Parathyroid adenoma (tissue), 2 donors: Measurements from ENCODE around the gene SP5.
A peak's percentile ranks its signal among the peaks of the same experiment; 100 is the strongest.

Experiments used
- H2AFZ ChIP-seq: fragments of 300-600 bp; sonication (generic); one replicate; pipeline ENCODE4 v1.7.0; 2017; ENCODE audit warnings: antibody characterized with exemption, mild to moderate bottlenecking
- H3K27ac ChIP-seq: fragments of 300-600 bp; sonication (generic); one replicate; pipeline ENCODE4 v1.7.0; 2017
- H3K27me3 ChIP-seq: fragments of 300-600 bp; sonication (generic); one replicate; pipeline ENCODE4 v1.7.0; 2017; ENCODE audit warnings: low read length; ENCODE audit not compliant: control insufficient read depth, insufficient read depth
- H3K36me3 ChIP-seq: fragments of 300-600 bp; sonication (generic); one replicate; pipeline ENCODE4 v1.7.0; 2017; ENCODE audit warnings: low read length; ENCODE audit not compliant: control insufficient read depth, insufficient read depth
- H3K4me1 ChIP-seq: fragments of 300-600 bp; sonication (generic); one replicate; pipeline ENCODE4 v1.7.0; 2017; ENCODE audit warnings: control low read depth
- H3K4me2 ChIP-seq: fragments of 300-600 bp; sonication (generic); one replicate; pipeline ENCODE4 v1.7.0; 2017; ENCODE audit warnings: low read length
- H3K4me3 ChIP-seq: fragments of 300-600 bp; sonication (generic); one replicate; pipeline ENCODE4 v1.7.0; 2017; ENCODE audit warnings: low read depth, low read length
- H3K79me2 ChIP-seq: fragments of 300-600 bp; sonication (generic); one replicate; pipeline ENCODE4 v1.7.0; 2017; ENCODE audit warnings: control low read depth
- H3K9ac ChIP-seq: fragments of 300-600 bp; sonication (generic); one replicate; pipeline ENCODE4 v1.7.0; 2017; ENCODE audit warnings: mild to moderate bottlenecking
- H3K9me3 ChIP-seq: fragments of 300-600 bp; sonication (generic); one replicate; pipeline ENCODE4 v1.7.0; 2017; ENCODE audit warnings: low read length; ENCODE audit not compliant: control insufficient read depth
- TF ChIP-seq, protein P1 (sequence below): fragments of 300-600 bp; sonication (generic); IDR thresholded peaks from one replicate; pipeline ENCODE4 v1.7.0; 2017; ENCODE audit warnings: antibody characterized with exemption, mild to moderate bottlenecking
- donor health status: primary hyperparathyroidism.

SP5 gene

DNA sequence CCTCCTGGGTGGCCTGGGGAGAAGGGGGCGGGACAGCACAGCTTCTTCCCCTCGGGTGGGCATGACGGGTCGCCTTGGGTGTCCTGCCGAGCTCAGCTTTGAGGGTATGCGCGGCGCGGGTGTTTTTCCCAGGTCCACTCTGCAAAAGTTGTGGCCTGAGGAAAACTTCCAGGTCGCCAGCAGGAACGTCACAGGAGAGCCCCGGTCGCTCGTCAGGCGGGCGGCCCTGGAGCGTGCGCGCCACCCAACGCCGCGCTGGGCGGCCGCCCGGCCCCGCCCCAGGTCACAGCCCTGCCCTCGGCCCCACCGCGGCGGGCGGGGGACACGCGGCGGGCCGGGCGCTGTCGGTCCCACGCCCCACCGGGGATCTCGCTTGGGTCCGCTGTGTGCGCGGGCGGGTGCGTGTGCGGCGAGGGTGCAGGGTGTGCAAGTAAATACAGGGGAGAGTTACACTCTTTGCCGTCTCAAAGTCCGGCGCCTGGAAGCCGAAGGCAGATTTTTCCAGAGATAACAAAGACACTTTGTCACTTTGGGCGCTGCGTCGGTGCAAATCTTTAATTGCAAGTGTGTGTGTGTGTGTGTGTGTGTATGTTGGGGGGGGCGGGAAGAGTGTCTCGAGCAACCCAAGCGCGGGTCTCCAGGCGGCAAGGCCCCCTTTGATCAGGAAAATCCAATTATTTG is 616 bp upstream of the SP5 start:
- Histone ChIP-seq H3K9ac (no peak overlapping the region), H3K4me1 (peaks cover 2% of the 10 kb centered on the region), H3K27ac (no peak overlapping the region)

DNA sequence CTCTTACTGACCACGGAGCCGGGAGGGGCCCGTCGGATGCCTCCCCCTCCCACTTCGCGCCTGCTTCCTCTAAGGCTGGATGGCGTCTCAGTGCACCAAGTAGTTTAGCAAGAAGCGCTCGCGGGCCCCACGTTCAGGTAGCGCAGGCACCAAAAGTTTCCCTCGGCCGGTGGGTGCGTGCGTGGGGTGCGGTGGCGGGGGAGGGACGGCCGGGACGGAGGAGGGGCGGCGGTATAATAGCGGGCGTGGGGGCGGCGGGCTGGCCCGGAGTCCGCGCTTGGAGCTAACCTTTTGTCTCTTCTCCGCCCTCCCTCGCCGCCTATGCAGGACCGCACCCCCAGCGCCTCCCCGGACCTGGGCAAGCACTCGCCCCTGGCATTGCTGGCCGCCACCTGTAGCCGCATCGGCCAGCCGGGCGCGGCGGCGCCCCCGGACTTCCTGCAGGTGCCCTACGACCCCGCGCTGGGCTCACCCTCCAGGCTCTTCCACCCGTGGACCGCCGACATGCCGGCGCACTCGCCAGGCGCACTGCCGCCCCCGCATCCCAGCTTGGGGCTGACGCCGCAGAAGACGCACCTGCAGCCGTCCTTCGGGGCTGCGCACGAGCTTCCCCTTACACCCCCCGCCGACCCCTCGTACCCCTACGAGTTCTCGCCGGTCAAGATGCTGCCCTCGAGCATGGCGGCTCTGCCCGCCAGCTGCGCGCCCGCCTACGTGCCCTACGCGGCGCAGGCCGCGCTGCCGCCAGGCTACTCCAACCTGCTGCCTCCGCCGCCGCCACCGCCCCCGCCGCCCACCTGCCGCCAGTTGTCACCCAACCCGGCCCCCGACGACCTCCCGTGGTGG is 1.0 kb downstream of the SP5 start:
- TF ChIP-seq, protein P1, sequence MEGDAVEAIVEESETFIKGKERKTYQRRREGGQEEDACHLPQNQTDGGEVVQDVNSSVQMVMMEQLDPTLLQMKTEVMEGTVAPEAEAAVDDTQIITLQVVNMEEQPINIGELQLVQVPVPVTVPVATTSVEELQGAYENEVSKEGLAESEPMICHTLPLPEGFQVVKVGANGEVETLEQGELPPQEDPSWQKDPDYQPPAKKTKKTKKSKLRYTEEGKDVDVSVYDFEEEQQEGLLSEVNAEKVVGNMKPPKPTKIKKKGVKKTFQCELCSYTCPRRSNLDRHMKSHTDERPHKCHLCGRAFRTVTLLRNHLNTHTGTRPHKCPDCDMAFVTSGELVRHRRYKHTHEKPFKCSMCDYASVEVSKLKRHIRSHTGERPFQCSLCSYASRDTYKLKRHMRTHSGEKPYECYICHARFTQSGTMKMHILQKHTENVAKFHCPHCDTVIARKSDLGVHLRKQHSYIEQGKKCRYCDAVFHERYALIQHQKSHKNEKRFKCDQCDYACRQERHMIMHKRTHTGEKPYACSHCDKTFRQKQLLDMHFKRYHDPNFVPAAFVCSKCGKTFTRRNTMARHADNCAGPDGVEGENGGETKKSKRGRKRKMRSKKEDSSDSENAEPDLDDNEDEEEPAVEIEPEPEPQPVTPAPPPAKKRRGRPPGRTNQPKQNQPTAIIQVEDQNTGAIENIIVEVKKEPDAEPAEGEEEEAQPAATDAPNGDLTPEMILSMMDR: no peak
- Histone ChIP-seq H2AFZ (peak overlapping the region; percentile 94), H3K27ac (no peak overlapping the region), H3K9me3 (no peaks in the 10 kb centered on the region), H3K4me2 (peak overlapping the region; percentile 97), H3K4me1 (peaks cover 2% of the 10 kb centered on the region), H3K4me3 (peak overlapping the region; percentile 76), H3K36me3 (no peaks in the 10 kb centered on the region), H3K9ac (no peak overlapping the region), H3K27me3 (no peaks in the 10 kb centered on the region), H3K79me2 (no peaks in the 10 kb centered on the region)

More for the DNA sequence above, 616 bp upstream of the SP5 start:
- no peaks in the 10 kb centered on the region for H3K36me3 ChIP-seq
- H3K27me3 ChIP-seq: no peaks in the 10 kb centered on the region
- H2AFZ ChIP-seq: peak overlapping the region; percentile 94
- peak overlapping the region; percentile 76 for H3K4me3 ChIP-seq
- TF ChIP-seq, protein P1: no peak
- H3K4me2 ChIP-seq: peak overlapping the region; percentile 97
- H3K9me3 ChIP-seq: no peaks in the 10 kb centered on the region
- no peaks in the 10 kb centered on the region for H3K79me2 ChIP-seq

DNA sequence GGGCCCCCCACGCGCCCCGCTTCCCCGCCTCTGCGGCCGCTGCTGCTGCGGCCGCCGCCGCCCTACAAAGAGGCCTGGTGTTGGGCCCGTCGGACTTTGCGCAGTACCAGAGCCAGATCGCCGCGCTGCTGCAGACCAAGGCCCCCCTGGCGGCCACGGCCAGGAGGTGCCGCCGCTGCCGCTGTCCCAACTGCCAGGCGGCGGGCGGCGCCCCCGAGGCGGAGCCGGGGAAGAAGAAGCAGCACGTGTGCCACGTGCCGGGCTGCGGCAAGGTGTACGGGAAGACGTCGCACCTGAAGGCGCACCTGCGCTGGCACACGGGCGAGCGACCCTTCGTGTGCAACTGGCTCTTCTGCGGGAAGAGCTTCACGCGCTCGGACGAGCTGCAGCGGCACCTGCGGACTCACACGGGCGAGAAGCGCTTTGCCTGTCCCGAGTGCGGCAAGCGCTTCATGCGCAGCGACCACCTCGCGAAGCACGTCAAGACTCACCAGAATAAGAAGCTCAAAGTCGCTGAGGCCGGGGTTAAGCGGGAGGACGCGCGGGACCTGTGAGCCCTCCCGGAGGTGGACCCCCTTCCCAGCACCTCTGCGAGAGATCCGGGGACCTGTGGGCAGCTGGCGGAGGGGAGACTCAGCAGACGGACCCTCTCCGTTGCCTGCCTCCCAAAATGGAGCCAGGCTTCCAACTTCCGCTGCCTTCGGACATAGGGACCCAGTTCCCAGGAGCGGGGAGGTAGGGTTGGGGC is 1.9 kb downstream of the SP5 start:
- H3K9me3 ChIP-seq: no peaks in the 10 kb centered on the region
- H3K4me2 ChIP-seq: no peak overlapping the region
- H3K27me3 ChIP-seq: no peaks in the 10 kb centered on the region
- H3K9ac ChIP-seq: no peak overlapping the region
- H3K79me2 ChIP-seq: no peaks in the 10 kb centered on the region
- H3K4me3 ChIP-seq: no peak overlapping the region
- no peaks in the 10 kb centered on the region for H3K4me1 ChIP-seq
- H3K27ac ChIP-seq: no peak overlapping the region
- TF ChIP-seq, protein P1: peak; percentile 15
- H3K36me3 ChIP-seq: no peaks in the 10 kb centered on the region
- H2AFZ ChIP-seq: no peak overlapping the region

DNA sequence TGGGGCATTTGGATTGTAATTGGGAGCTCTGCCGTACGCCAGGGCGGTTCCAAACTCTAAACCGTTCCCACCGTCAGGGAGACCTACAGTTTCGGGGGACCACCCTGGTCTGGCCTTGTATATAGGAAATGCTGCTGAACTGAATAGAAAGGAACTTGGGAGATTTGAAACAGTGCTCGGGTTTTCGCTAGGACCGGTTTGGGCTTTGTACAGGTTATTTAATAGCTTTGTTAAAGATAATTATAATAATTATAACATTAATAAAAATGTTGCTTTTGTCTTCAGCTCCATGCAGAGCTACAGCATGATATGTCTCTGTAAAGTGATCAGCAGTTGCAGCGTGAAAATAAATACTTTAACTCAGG is 2.4 kb downstream of the SP5 start:
- Histone ChIP-seq H3K4me1 (no peaks in the 10 kb centered on the region), H3K9me3 (no peaks in the 10 kb centered on the region), H2AFZ (no peak overlapping the region), H3K27me3 (no peaks in the 10 kb centered on the region), H3K36me3 (no peaks in the 10 kb centered on the region), H3K9ac (no peak overlapping the region), H3K4me3 (no peak overlapping the region), H3K4me2 (no peak overlapping the region), H3K27ac (no peak overlapping the region), H3K79me2 (no peaks in the 10 kb centered on the region)
- TF ChIP-seq, protein P1: no peak
